ENCODE results near the gene NFIA. TPM values are rescaled to one million over a fixed set of nuclear protein-coding genes. Genes with fewer than 3 reads are reported as not detected.

Gene NFIA
- total and polyA plus RNA-seq, 9 of the 15 experiments (the other 6 are each of a cell fraction or from before 2014, with no cell fraction given) = 5.3 to 24.9 (median 9.8) TPM

GRCh38 chr1:61215119-61215518 is 132.8 kb downstream of the NFIA start:
- in situ Hi-C loops (cut with MboI) = no loop called here
- peaks cover 8% of the 10 kb centered on the region; the same call in 2 of the 3 replicates for H3K36me3 ChIP-seq (ENCODE audit: control insufficient read depth, insufficient read depth, low read length)
- intact Hi-C loops (cut with micrococcal nuclease) = no loop called here
- DNase-seq (ENCODE audit: extremely low read depth in 1 of 4, low spot score in 3 of 4) (no peak), FAIRE-seq (no peak), ATAC-seq (no peak)
- WGBS (ENCODE audit: insufficient coverage, low coverage, missing lambda C conversion rate) = 95% methylated on average over 2 of the region's 2 CpGs
- no peak overlapping the region for H3K27ac ChIP-seq (ENCODE audit: extremely low read depth, low read depth, low read length)
- ChIA-PET CTCF (ENCODE audit: low intra/inter-chr PET ratio) (no interaction called here), POLR2A (interaction anchor here (1.0 kb wide), 1 partner anchor 23 kb away, joined by 3 read pairs; no protein-coding TSS in a partner anchor)
- H3K27me3 ChIP-seq (ENCODE audit: control insufficient read depth in 2 of 2, insufficient read depth in 2 of 2, low read length in 2 of 2) = no peaks in the 10 kb centered on the region
- H3K9ac ChIP-seq (ENCODE audit: insufficient read depth in 1 of 2, low read depth in 2 of 2, low read length in 2 of 2) = no peak overlapping the region
- H3K4me2 ChIP-seq (ENCODE audit: insufficient read depth, low read length) = no peak overlapping the region
- H2AFZ ChIP-seq (ENCODE audit: low read depth, low read length) = no peak overlapping the region
- peaks cover 53% of the 10 kb centered on the region for H3K79me2 ChIP-seq (ENCODE audit: control insufficient read depth, insufficient read depth, low read length)
- TF ChIP-seq, protein P1, sequence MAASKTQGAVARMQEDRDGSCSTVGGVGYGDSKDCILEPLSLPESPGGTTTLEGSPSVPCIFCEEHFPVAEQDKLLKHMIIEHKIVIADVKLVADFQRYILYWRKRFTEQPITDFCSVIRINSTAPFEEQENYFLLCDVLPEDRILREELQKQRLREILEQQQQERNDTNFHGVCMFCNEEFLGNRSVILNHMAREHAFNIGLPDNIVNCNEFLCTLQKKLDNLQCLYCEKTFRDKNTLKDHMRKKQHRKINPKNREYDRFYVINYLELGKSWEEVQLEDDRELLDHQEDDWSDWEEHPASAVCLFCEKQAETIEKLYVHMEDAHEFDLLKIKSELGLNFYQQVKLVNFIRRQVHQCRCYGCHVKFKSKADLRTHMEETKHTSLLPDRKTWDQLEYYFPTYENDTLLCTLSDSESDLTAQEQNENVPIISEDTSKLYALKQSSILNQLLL (CRISPR knock-in tag; IDR thresholded peaks at IDR 0.05; ENCODE audit: borderline replicate concordance) = no peak
- TF ChIP-seq MTA3 (IDR thresholded peaks at IDR 0.05; ENCODE audit: borderline replicate concordance) = no peak
- TF ChIP-seq SMAD4 (CRISPR knock-in tag; conservative IDR thresholded peaks at IDR 0.05) = no peak
- no peak for TF ChIP-seq RBM34 (IDR thresholded peaks at IDR 0.05; ENCODE audit: borderline replicate concordance, insufficient read depth, low read length)
- TF ChIP-seq, protein P2, sequence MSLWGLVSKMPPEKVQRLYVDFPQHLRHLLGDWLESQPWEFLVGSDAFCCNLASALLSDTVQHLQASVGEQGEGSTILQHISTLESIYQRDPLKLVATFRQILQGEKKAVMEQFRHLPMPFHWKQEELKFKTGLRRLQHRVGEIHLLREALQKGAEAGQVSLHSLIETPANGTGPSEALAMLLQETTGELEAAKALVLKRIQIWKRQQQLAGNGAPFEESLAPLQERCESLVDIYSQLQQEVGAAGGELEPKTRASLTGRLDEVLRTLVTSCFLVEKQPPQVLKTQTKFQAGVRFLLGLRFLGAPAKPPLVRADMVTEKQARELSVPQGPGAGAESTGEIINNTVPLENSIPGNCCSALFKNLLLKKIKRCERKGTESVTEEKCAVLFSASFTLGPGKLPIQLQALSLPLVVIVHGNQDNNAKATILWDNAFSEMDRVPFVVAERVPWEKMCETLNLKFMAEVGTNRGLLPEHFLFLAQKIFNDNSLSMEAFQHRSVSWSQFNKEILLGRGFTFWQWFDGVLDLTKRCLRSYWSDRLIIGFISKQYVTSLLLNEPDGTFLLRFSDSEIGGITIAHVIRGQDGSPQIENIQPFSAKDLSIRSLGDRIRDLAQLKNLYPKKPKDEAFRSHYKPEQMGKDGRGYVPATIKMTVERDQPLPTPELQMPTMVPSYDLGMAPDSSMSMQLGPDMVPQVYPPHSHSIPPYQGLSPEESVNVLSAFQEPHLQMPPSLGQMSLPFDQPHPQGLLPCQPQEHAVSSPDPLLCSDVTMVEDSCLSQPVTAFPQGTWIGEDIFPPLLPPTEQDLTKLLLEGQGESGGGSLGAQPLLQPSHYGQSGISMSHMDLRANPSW (CRISPR knock-in tag; IDR thresholded peaks at IDR 0.05) = no peak
- TF ChIP-seq ZNF311 (CRISPR knock-in tag; IDR thresholded peaks at IDR 0.05) = no peak
- TF ChIP-seq BMI1 (IDR thresholded peaks at IDR 0.05; ENCODE audit: low read length) = no peak
- TF ChIP-seq MED1 (CRISPR knock-in tag; IDR thresholded peaks at IDR 0.05; ENCODE audit: borderline replicate concordance) = no peak
- no peak for TF ChIP-seq KLF10 (CRISPR knock-in tag; IDR thresholded peaks at IDR 0.05)
- no peak for TF ChIP-seq XRCC5 (IDR thresholded peaks at IDR 0.05; ENCODE audit: low read depth, low read length)
- no peak for TF ChIP-seq HCFC1 (IDR thresholded peaks at IDR 0.05; ENCODE audit: low read depth, low read length)
- no peak for TF ChIP-seq TAF9B (IDR thresholded peaks at IDR 0.05; ENCODE audit: partially characterized antibody)
- TF ChIP-seq HMG20B (CRISPR knock-in tag; IDR thresholded peaks at IDR 0.05) = no peak
- TF ChIP-seq ZNF354B (CRISPR knock-in tag; IDR thresholded peaks at IDR 0.05) = no peak
- no peak for TF ChIP-seq ZNF668 (CRISPR knock-in tag; IDR thresholded peaks at IDR 0.05)
- TF ChIP-seq PRDM10 (IDR thresholded peaks at IDR 0.05; ENCODE audit: partially characterized antibody) = no peak
- TF ChIP-seq CC2D1A (IDR thresholded peaks at IDR 0.05) = no peak
- TF ChIP-seq GABPA (tag; conservative IDR thresholded peaks at IDR 0.05; ENCODE audit: low read depth) = no peak
- no peaks in the 10 kb centered on the region for H4K20me1 ChIP-seq (replicated peaks; ENCODE audit: control insufficient read depth, insufficient read depth, low read length)
- H3K4me3 ChIP-seq = no peak overlapping the region
- no peaks in the 10 kb centered on the region for H3K4me1 ChIP-seq (replicated peaks in 1 of 2; ENCODE audit: control insufficient read depth in 2 of 2, insufficient read depth in 2 of 2, low read length in 2 of 2)
- no peaks in the 10 kb centered on the region for H3K9me1 ChIP-seq (ENCODE audit: control insufficient read depth, insufficient read depth, low read length)
- no TSS peak for BruUV-seq (replicated peaks)
- H3K9me3 ChIP-seq (replicated peaks; ENCODE audit: control insufficient read depth, insufficient read depth, low read depth, low read length) = peaks cover 9% of the 10 kb centered on the region
